H9 (cell line): ENCODE data around the gene CBR3. TPM values are rescaled to one million over a fixed set of nuclear protein-coding genes. Genes with fewer than 3 reads are reported as not detected.
A peak's percentile ranks its signal among the peaks of the same experiment; 100 is the strongest.

ENCODE experiments used
- DNase-seq: peaks from one replicate; pipeline ENCODE4 v3.0.0-alpha.2; 2017
- H2AFZ ChIP-seq: one replicate; pipeline ENCODE4 v1.6.1; 2013; ENCODE audit warnings: mild to moderate bottlenecking, low read length, control low read depth, moderate library complexity
- H2AK5ac ChIP-seq: 2 replicates; pipeline ENCODE4 v1.6.1; 2013; ENCODE audit warnings: low read length, control low read depth, mixed read lengths; ENCODE audit not compliant: insufficient read length
- H2BK120ac ChIP-seq: one replicate; pipeline ENCODE4 v1.6.1; 2013; ENCODE audit warnings: low read depth, mild to moderate bottlenecking, low read length, control low read depth, inconsistent platforms; ENCODE audit not compliant: poor library complexity, severe bottlenecking
- H2BK12ac ChIP-seq: 2 replicates; pipeline ENCODE4 v1.6.1; 2013; ENCODE audit warnings: low read length, control low read depth, mixed read lengths, low read depth; ENCODE audit not compliant: insufficient read length
- H2BK15ac ChIP-seq: 2 replicates; pipeline ENCODE4 v1.6.1; 2013; ENCODE audit warnings: low read depth, low read length, control low read depth
- H2BK20ac ChIP-seq: one replicate; pipeline ENCODE4 v1.6.1; 2013; ENCODE audit warnings: low read depth, mild to moderate bottlenecking, low read length, control low read depth, inconsistent platforms; ENCODE audit not compliant: poor library complexity, severe bottlenecking
- H2BK5ac ChIP-seq: 2 replicates; pipeline ENCODE4 v1.6.1; 2013; ENCODE audit warnings: low read length, control low read depth, mixed read lengths; ENCODE audit not compliant: insufficient read length
- H3K14ac ChIP-seq: 2 replicates; pipeline ENCODE4 v1.6.1; 2013; ENCODE audit warnings: low read length, control low read depth; ENCODE audit not compliant: insufficient read depth
- H3K18ac ChIP-seq: 2 replicates; pipeline ENCODE4 v1.6.1; 2013; ENCODE audit warnings: low read depth, mild to moderate bottlenecking, mixed read lengths, low read length, control low read depth; ENCODE audit not compliant: insufficient read length
- H3K23ac ChIP-seq: 2 replicates; pipeline ENCODE4 v1.6.1; 2013; ENCODE audit warnings: low read length, control low read depth, mixed read lengths, low read depth; ENCODE audit not compliant: insufficient read length
- H3K23me2 ChIP-seq: 2 replicates; pipeline ENCODE4 v1.6.1; 2013; ENCODE audit warnings: low read depth, mild to moderate bottlenecking, mixed read lengths, low read length, control low read depth; ENCODE audit not compliant: insufficient read length, poor library complexity, severe bottlenecking
- H3K27ac ChIP-seq: 2 replicates; pipeline ENCODE4 v1.5.1; 2013; ENCODE audit warnings: low read length, control low read depth, mixed read lengths, low read depth; ENCODE audit not compliant: insufficient read length
- H3K27me3 ChIP-seq: 2 replicates; pipeline ENCODE4 v1.6.1; 2013; ENCODE audit warnings: low read length, control low read depth, inconsistent platforms; ENCODE audit not compliant: insufficient read depth
- H3K4ac ChIP-seq: 2 replicates; pipeline ENCODE4 v1.6.1; 2013; ENCODE audit warnings: low read depth, mild to moderate bottlenecking, control low read depth, inconsistent platforms, low read length, moderate library complexity
- H3K4me1 ChIP-seq: 2 replicates; pipeline ENCODE4 v1.6.1; 2013; ENCODE audit warnings: low read length, control low read depth, inconsistent platforms; ENCODE audit not compliant: insufficient read depth
- H3K4me2 ChIP-seq: 2 replicates; pipeline ENCODE4 v1.6.1; 2013; ENCODE audit warnings: low read length, control low read depth, mixed read lengths; ENCODE audit not compliant: insufficient read length, insufficient read depth
- H3K56ac ChIP-seq: 2 replicates; pipeline ENCODE4 v1.6.1; 2013; ENCODE audit warnings: low read depth, mild to moderate bottlenecking, mixed read lengths, low read length, control low read depth; ENCODE audit not compliant: insufficient read length
- H3K79me1 ChIP-seq: 2 replicates; pipeline ENCODE4 v1.6.1; 2013; ENCODE audit warnings: low read depth, mild to moderate bottlenecking, moderate library complexity, low read length, control low read depth, inconsistent platforms; ENCODE audit not compliant: insufficient read depth, poor library complexity, severe bottlenecking
- H3K79me2 ChIP-seq: 2 replicates; pipeline ENCODE4 v1.6.1; 2013; ENCODE audit warnings: low read length, control low read depth, inconsistent platforms; ENCODE audit not compliant: insufficient read depth
- H3K9ac ChIP-seq: 2 replicates; pipeline ENCODE4 v1.6.1; 2013; ENCODE audit warnings: low read length, control low read depth, mixed read lengths; ENCODE audit not compliant: insufficient read length; ENCODE audit errors: extremely low read depth
- H3K9me3 ChIP-seq: one replicate; pipeline ENCODE4 v1.6.1; 2013; ENCODE audit warnings: low read depth, low read length, inconsistent platforms; ENCODE audit not compliant: control insufficient read depth
- H3T11ph ChIP-seq: one replicate; pipeline ENCODE4 v1.6.1; 2013; ENCODE audit warnings: mild to moderate bottlenecking, low read length, control low read depth, inconsistent platforms
- H4K20me1 ChIP-seq: one replicate; pipeline ENCODE4 v1.6.1; 2013; ENCODE audit not compliant: control insufficient read depth, insufficient read length, insufficient read depth
- H4K5ac ChIP-seq: 2 replicates; pipeline ENCODE4 v1.6.1; 2013; ENCODE audit warnings: low read depth, mild to moderate bottlenecking, mixed read lengths, low read length, control low read depth; ENCODE audit not compliant: insufficient read length
- H4K8ac ChIP-seq: replicated peaks from 2 replicates; pipeline ENCODE4 v1.6.1; 2013; ENCODE audit warnings: low read length, control low read depth, mixed read lengths, low read depth; ENCODE audit not compliant: insufficient read length
- H4K91ac ChIP-seq: 2 replicates; pipeline ENCODE4 v1.6.1; 2013; ENCODE audit warnings: low read depth, mild to moderate bottlenecking, moderate library complexity, mixed read lengths, low read length, control low read depth; ENCODE audit not compliant: insufficient read length
- H3K27ac Mint-ChIP-seq, 3 experiments: 2 replicates in 2 of 3; 3 replicates in 1 of 3; pipeline ENCODE4 v1.8.0; 2020 to 2021; ENCODE audit warnings: mixed read lengths in 3 of 3, mild to moderate bottlenecking in 1 of 3, moderate library complexity in 1 of 3
- H3K27me3 Mint-ChIP-seq: 2 replicates; pipeline ENCODE4 v1.8.0; 2021; ENCODE audit warnings: low read depth, mild to moderate bottlenecking, moderate library complexity, mixed read lengths
- H3K36me3 Mint-ChIP-seq, 3 experiments: 2 replicates in 2 of 3; 3 replicates in 1 of 3; pipeline ENCODE4 v1.8.0; 2020 to 2021; ENCODE audit warnings: low read depth in 3 of 3, mixed read lengths in 3 of 3; ENCODE audit not compliant: insufficient read depth in 1 of 3
- H3K4me1 Mint-ChIP-seq, 2 experiments: 2 replicates each; pipeline ENCODE4 v1.8.0; 2020; ENCODE audit warnings: mixed read lengths in 2 of 2
- H3K4me3 Mint-ChIP-seq, 2 experiments: 2 replicates in 1 of 2; 3 replicates in 1 of 2; pipeline ENCODE4 v1.8.0; 2020 to 2021; ENCODE audit warnings: mild to moderate bottlenecking in 2 of 2, mixed read lengths in 2 of 2, moderate library complexity in 1 of 2
- H3K9me3 Mint-ChIP-seq, 2 experiments: 2 replicates in 1 of 2; 3 replicates in 1 of 2; pipeline ENCODE4 v1.8.0; 2020; ENCODE audit warnings: mild to moderate bottlenecking in 2 of 2, mixed read lengths in 2 of 2, moderate library complexity in 1 of 2
- CTCF ChIP-seq: fragments of 200-600 bp; sonication (generic); conservative IDR thresholded peaks from 3 replicates; pipeline ENCODE4 v1.8.0; 2021; ENCODE audit warnings: antibody characterized with exemption, mild to moderate bottlenecking
- WGBS: extraction: QIAGEN DNeasy Blood & Tissue Kit; methylation state at CpG from one replicate; pipeline ENCODE4 v1.1.7; 2013; ENCODE audit warnings: missing lambda C conversion rate, low lambda C conversion rate, mixed read lengths; ENCODE audit not compliant: insufficient read length; ENCODE audit errors: extremely low coverage; 5-methylcytosine and 5-hydroxymethylcytosine counted together
- total RNA-seq: library from RNA; stranded (reverse); gene quantifications from 2 replicates; pipeline ENCODE4 v1.2.1, GENCODE V29; 2021

Gene CBR3
- total RNA-seq, 1 experiment from 2014 or later, result 2.4 TPM

GRCh38 chr21:36175771-36176565, 41.1 kb downstream of the CBR3 start:
- Histone ChIP-seq H3K27ac (no peak overlapping the region), H2BK120ac (no peak overlapping the region), H4K5ac (no peak overlapping the region), H2BK15ac (no peak overlapping the region), H3K79me2 (no peaks in the 10 kb centered on the region), H3K23me2 (peaks cover 2% of the 10 kb centered on the region), H3K9ac (no peak overlapping the region), H4K8ac (no peak overlapping the region), H4K20me1 (no peaks in the 10 kb centered on the region), H3K4ac (no peak overlapping the region), H3K14ac (no peak overlapping the region), H3K4me2 (no peak overlapping the region), H3T11ph (no peak overlapping the region), H3K18ac (no peak overlapping the region), H3K9me3 (no peaks in the 10 kb centered on the region), H2AK5ac (no peak overlapping the region), H4K91ac (no peak overlapping the region), H3K56ac (no peak overlapping the region), H2BK5ac (no peak overlapping the region), H3K79me1 (no peaks in the 10 kb centered on the region), H2AFZ (no peak overlapping the region), H3K23ac (no peak overlapping the region), H2BK20ac (no peak overlapping the region), H2BK12ac (no peak overlapping the region), H3K4me1 (no peaks in the 10 kb centered on the region), H3K27me3 (no peaks in the 10 kb centered on the region)
- Mint-ChIP-seq H3K36me3 (peaks cover 0 to 2% (median 2%) of the 10 kb centered on the region in 3 experiments; a peak in 1 of 7 replicates), H3K9me3 (no peaks in the 10 kb centered on the region; a peak in 1 of 5 replicates), H3K27ac (peak overlapping the region in 1 of 3 experiments; percentile 86; a peak in 1 of 7 replicates), H3K27me3 (no peaks in the 10 kb centered on the region), H3K4me3 (no peak overlapping the region), H3K4me1 (no peaks in the 10 kb centered on the region)
- DNase-seq, result peak; percentile 23
- TF ChIP-seq CTCF, result no peak
- no CpG with 5 or more reads among the region's 7 CpGs for WGBS
